Measurements from ENCODE around the gene FXYD7. TPM values are rescaled to one million over a fixed set of nuclear protein-coding genes. Genes with fewer than 3 reads are reported as not detected.

The FXYD7 gene
- total RNA-seq (2022; extraction: Qiagen RNA extraction; ENCODE audit: low read depth), result 0.25 to 0.41 TPM (median 0.29 TPM) in 3 of 5 replicates, not detected in the others

GRCh38 chr19:35143231-35143715 is at the start of gene FXYD7:
Gene FXYD7 (plus strand): TSS chr19:35143255. CDS start chr19:35143334, 79 bp downstream.

GRCh38 chr19:35115177-35115951 is 27.7 kb upstream of the FXYD7 start, which contains the start of gene FXYD3:
Gene FXYD3 (plus strand): TSS chr19:35115823. CDS start chr19:35119377, 3,554 bp downstream.

GRCh38 chr19:35134601-35135242 is 8.3 kb upstream of the FXYD7 start, which contains the start of gene LGI4:
Gene LGI4 (minus strand): TSS chr19:35135059. CDS start chr19:35134680, 379 bp downstream.

DNA sequence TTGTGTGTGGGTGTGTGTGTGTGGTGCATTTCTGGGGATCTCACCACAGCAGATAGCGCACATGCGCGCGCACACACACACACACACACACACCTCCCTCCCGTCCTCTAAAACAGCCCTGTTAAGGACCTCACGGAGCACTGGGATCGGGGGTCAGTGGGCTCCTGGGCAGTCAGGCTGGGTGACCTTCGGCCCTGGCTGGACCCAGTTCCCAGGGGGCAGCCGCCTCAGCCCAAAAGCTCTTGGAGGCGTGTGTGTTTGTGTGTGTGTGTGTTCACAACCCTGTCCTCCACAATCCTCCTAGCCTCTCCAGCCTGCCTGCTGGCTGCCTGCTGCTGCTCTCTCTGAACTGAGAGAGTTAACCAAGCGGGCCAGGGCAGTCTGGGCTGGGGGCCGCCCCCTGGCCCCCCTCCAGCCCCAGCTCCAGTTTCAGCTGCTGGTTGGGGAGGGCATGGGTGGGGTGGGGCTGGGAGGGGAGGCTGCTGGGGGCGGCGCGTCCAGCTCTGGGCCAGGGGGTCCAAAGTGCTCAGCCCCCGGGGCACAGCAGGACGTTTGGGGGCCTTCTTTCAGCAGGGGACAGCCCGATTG is 4.7 kb upstream of the FXYD7 start, which contains the start of gene FXYD1:
FXYD1 (plus strand) TSS at position 520 of the 588 bp plus-strand sequence. CDS start 1,256 bp downstream, outside the sequence.

GRCh38 chr19:35154525-35155406 is 11.7 kb downstream of the FXYD7 start, which contains the start of gene FXYD5:
Gene FXYD5 (plus strand): TSS chr19:35154735. CDS start chr19:35155551, 816 bp downstream.

Other genes with a start within 250 kb of the FXYD7 start
- gene ZNF30, start 216.4 kb upstream of the FXYD7 start, total RNA-seq (2022; extraction: Qiagen RNA extraction; ENCODE audit: low read depth), result 5.0 to 7.4 TPM (median 5.6 TPM) in 5 replicates
- 1.5 to 2.2 TPM (median 1.9 TPM) in 5 replicates for gene ZNF792, start 179.0 kb upstream of the FXYD7 start, total RNA-seq (2022; extraction: Qiagen RNA extraction; ENCODE audit: low read depth)
- gene GRAMD1A, start 142.9 kb upstream of the FXYD7 start, total RNA-seq (2022; extraction: Qiagen RNA extraction; ENCODE audit: low read depth), result 108 to 154 TPM (median 144 TPM) in 5 replicates
- 9.7 to 20.8 TPM (median 20.6 TPM) in 5 replicates for gene SCN1B, start 112.8 kb upstream of the FXYD7 start, total RNA-seq (2022; extraction: Qiagen RNA extraction; ENCODE audit: low read depth)
- gene HPN, start 101.5 kb upstream of the FXYD7 start, total RNA-seq (2022; extraction: Qiagen RNA extraction; ENCODE audit: low read depth), result 0.16 TPM in 1 of 5 replicates, not detected in the others
- 0.32 to 0.58 TPM (median 0.34 TPM) in 3 of 5 replicates, not detected in the others for gene FXYD3, start 27.4 kb upstream of the FXYD7 start, total RNA-seq (2022; extraction: Qiagen RNA extraction; ENCODE audit: low read depth)
- 0.16 to 0.22 TPM (median 0.22 TPM) in 3 of 5 replicates, not detected in the others for gene LGI4, start 8.2 kb upstream of the FXYD7 start, total RNA-seq (2022; extraction: Qiagen RNA extraction; ENCODE audit: low read depth)
- gene FXYD1, start 4.4 kb upstream of the FXYD7 start, total RNA-seq (2022; extraction: Qiagen RNA extraction; ENCODE audit: low read depth), result 0.40 to 0.47 TPM in 2 of 5 replicates, not detected in the others
- 175 to 239 TPM (median 233 TPM) in 5 replicates for gene FXYD5, start 11.5 kb downstream of the FXYD7 start, total RNA-seq (2022; extraction: Qiagen RNA extraction; ENCODE audit: low read depth)
- gene FAM187B, start 85.5 kb downstream of the FXYD7 start, total RNA-seq (2022; extraction: Qiagen RNA extraction; ENCODE audit: low read depth), result not detected in 5 replicates
- gene LSR, start 105.7 kb downstream of the FXYD7 start, total RNA-seq (2022; extraction: Qiagen RNA extraction; ENCODE audit: low read depth), result 8.3 to 10.8 TPM (median 10.1 TPM) in 5 replicates
- 140 to 170 TPM (median 166 TPM) in 5 replicates for gene USF2, start 125.7 kb downstream of the FXYD7 start, total RNA-seq (2022; extraction: Qiagen RNA extraction; ENCODE audit: low read depth)
- gene HAMP, start 139.3 kb downstream of the FXYD7 start, total RNA-seq (2022; extraction: Qiagen RNA extraction; ENCODE audit: low read depth), result 0.23 TPM in 1 of 5 replicates, not detected in the others
- gene MAG, start 148.9 kb downstream of the FXYD7 start, total RNA-seq (2022; extraction: Qiagen RNA extraction; ENCODE audit: low read depth), result not detected in 5 replicates
- gene CD22, start 185.9 kb downstream of the FXYD7 start, total RNA-seq (2022; extraction: Qiagen RNA extraction; ENCODE audit: low read depth), result 0.29 to 1.1 TPM (median 1.0 TPM) in 5 replicates
- not detected in 5 replicates for gene FFAR1, start 204.6 kb downstream of the FXYD7 start, total RNA-seq (2022; extraction: Qiagen RNA extraction; ENCODE audit: low read depth)
- not detected in 5 replicates for gene FFAR3, start 215.2 kb downstream of the FXYD7 start, total RNA-seq (2022; extraction: Qiagen RNA extraction; ENCODE audit: low read depth)
- not detected in 5 replicates for gene GPR42, start 227.8 kb downstream of the FXYD7 start, total RNA-seq (2022; extraction: Qiagen RNA extraction; ENCODE audit: low read depth)

Data from A549 treated with ZK216348 at 1 μM for 4 hours (cell line).